DMS114 treated with DMSO at 0.1 percent for 48 hours (cell line): ENCODE results near the gene SETBP1.

Experiments
- DNase-seq: peaks from one replicate; lab custom pipeline; 2025; ENCODE audit not compliant: unreplicated experiment; lab: John Stamatoyannopoulos, UW

Gene SETBP1

DNA sequence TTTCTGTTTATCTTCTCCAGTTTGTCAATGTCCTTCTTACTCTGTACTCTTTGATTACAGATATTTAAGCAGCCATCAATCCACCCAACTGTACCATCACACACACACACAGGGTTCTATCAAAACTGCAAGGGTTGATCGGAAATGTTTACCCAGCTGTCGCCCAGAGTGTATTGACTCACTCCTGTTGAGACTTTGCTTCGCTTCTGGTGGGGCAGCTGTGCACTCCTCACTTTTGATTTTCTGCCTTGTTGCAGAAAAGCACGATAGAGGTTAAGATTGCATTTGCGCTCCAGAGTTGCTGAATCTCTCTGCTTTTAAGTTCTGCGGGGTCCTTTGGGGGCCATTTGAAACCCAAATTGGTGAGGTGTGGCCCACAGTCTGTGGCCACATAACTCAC lies 216.2 kb downstream of the SETBP1 start:
- no peak for DNase-seq

GRCh38 chr18:44897411-44897810 lies 216.7 kb downstream of the SETBP1 start:
- no peak for DNase-seq

- no peak for DNase-seq
Observed at GRCh38 chr18:44897816-44898215, 217.1 kb downstream of the SETBP1 start.

GRCh38 chr18:44898498-44898897 lies 217.8 kb downstream of the SETBP1 start:
- no peak for DNase-seq

- no peak for DNase-seq
Observed at GRCh38 chr18:44899832-44900231, 219.1 kb downstream of the SETBP1 start.

GRCh38 chr18:44900627-44901026 lies 219.9 kb downstream of the SETBP1 start:
- DNase-seq = no peak

- no peak for DNase-seq
Observed at GRCh38 chr18:44901283-44901682, 220.6 kb downstream of the SETBP1 start.

DNA sequence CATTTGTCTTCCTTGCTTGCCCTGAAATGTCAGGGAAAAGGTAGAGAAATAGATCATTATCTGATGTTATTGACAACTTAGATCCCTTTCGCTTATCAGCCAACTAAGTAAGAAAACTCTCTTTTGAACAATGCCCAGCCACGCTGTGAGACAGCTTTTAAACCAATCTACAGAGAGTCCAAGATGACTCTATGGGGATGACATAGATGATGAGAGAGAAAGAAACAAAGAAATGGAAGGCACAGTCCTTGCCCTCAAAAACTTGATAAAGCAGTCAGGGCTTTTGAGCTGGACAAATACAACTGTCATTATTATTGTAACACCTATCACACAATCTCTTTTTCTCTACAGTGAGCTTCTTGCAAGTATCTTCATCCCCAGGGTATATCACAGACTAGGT lies 222.6 kb downstream of the SETBP1 start:
- DNase-seq = no peak

- DNase-seq = no peak
Observed at GRCh38 chr18:44904768-44905167, 224.1 kb downstream of the SETBP1 start.

- no peak for DNase-seq
Observed at GRCh38 chr18:44909191-44909719, 228.6 kb downstream of the SETBP1 start.

- DNase-seq = no peak
Observed at GRCh38 chr18:44911260-44911659, 230.6 kb downstream of the SETBP1 start.

- DNase-seq = no peak
Observed at GRCh38 chr18:44911773-44912172, 231.1 kb downstream of the SETBP1 start.

DNA sequence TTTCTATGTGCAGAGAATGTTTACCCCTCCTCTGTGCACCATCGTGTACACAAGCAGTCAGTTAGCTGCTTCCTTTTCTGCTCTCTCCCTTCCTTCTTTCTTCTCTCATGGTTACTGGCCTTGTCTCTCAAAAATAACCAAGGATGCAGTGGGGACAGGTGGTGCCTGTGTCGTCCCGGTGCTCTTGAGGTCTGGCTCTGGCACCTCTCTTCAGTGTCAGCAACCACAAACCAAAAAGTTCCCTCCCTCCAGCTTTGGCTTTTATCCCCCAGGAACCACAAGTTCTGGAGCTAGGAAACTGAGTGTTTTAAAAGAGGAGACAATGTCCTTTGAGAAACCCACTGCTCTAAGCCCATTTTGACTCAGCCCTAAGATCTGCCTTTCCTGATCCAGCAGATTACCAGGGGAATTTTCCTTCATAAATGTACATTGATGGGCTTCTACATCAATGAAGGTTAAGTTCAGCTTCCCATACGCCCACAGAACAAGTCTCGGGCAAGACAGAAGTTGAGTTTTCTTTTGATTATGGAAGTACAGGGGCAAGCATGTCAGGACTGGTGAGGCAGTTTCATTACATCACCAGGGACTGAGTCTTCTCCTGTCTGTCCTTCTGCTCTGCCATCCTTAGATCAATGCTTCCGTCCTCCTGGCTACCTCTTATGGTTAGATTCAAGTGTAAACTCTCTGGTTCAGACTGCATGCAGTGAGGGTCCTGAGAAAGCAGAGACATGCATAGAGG lies 232.2 kb downstream of the SETBP1 start:
- no peak for DNase-seq

DNA sequence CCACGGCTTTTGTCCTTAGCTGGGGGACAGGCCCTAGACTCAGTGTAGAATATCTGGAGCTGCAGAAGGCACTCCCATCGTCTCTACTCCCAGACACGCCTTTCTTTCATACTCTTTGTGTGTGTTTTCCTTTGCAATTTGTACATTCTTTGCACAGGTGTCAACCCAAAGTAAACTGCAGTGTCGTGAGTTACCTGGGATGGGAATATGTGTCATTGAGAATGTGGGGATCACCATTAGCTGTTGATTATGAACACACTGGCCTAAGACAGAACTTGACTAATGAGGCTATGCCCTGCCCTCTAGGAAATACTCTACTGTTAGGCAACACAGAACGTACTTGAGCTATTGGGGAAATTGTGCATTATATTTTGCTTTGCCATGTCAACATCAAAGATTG lies 233.3 kb downstream of the SETBP1 start:
- no peak for DNase-seq

DNA sequence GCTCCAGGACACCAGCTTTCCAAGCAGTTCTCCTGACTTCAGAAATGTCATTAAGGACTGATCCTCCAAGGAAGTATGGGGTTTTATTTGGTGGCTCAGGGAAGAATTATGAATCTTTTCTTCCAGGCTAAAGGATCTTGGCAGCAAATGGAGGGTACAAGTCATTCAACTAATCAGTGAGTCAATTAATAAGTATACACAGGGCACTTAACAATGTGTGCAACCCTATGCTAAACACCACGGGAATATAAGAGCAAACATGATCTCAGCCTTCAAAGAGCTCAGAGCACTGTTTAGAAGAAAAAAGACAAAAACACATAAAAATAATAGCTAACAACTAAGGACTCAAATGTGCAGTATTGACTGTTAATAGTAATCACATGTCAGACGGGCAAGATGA lies 234.5 kb downstream of the SETBP1 start:
- DNase-seq = no peak

DNA sequence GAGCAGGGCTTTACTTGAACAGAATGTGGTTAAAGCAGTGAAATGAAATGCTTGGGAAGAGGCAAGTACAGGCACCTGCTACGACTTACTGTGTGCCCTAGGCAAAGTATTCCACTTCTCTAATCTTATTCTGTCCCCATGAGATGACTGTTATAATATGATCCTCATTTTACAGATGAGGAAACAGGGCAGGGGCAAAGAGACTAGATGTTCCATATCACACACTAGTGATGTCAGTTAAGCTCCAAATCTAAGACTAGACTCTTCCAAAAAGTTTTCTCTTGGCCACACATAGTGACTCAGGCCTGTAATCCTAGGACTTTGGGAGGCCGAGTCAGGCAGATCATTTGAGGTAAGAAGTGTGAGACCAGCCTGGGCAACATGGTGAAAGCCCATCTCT lies 235.0 kb downstream of the SETBP1 start:
- no peak for DNase-seq

DNA sequence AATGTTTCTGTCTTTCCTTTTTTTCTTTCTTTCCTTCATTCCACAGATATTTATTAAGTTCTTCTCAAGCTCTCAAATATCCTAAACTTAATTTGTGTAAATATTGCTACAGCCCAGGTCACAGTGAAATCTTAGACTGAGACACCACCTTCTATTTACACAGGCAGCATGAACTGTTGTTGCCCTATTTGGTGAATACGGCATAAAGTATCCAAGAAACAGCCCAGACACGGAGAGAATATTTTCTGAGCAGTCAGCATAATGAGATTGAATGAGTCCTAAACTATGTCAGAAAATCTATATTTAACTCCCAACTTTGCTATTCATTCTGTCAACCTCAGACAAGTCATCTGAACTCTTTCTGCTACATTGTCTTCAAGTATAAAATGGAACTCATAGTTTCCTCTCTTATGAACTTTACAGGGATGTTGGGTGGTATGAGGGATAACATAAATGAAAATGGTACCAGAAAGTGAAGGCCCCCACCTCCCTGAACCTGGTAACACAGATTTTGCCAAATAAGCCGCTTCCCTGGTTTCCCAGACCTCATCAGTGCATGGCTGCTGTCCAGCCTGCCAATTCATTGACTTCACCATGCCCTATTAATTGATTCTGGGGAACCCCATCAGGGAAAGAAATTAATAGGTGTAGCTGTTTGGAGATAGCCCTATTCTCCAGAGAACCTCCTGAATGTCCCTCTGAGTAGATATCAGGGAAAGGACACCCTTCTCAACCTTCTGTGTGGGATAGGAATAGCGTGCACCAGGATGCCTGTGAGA lies 235.9 kb downstream of the SETBP1 start:
- no peak for DNase-seq

GRCh38 chr18:44917216-44918141 lies 236.8 kb downstream of the SETBP1 start:
- no peak for DNase-seq

GRCh38 chr18:44918142-44918476 lies 237.4 kb downstream of the SETBP1 start:
- no peak for DNase-seq

- no peak for DNase-seq
Observed at GRCh38 chr18:44920441-44920840, 239.8 kb downstream of the SETBP1 start.

GRCh38 chr18:44921974-44922373 lies 241.3 kb downstream of the SETBP1 start:
- DNase-seq = no peak
